HEK293T (cell line): ENCODE results near the gene GUCY1A2.

Experiments used
- CTCF ChIA-PET: fragments of 350-600 bp; formaldehyde crosslinking; extraction: SDS; loops from one replicate; lab custom pipeline; 2021; ENCODE audit warnings: antibody characterized with exemption, inconsistent platforms; lab: Yijun Ruan, JAX
- POLR2A ChIA-PET: fragments of 350-600 bp; formaldehyde crosslinking; extraction: SDS; loops from one replicate; lab custom pipeline; 2020; ENCODE audit warnings: antibody characterized with exemption, inconsistent platforms; lab: Yijun Ruan, JAX
- DNase-seq: peaks from one replicate; pipeline ENCODE4 v3.0.0; 2012; ENCODE audit warnings: mixed read lengths; ENCODE audit errors: extremely low spot score
- ARNT ChIP-seq: fragments of 450-650 bp; IDR thresholded peaks from 2 replicates; pipeline ENCODE4 v1.6.1; 2017; ENCODE audit warnings: mild to moderate bottlenecking
- BHLHE40 ChIP-seq: fragments of 450-650 bp; IDR thresholded peaks from 2 replicates; pipeline ENCODE4 v1.6.1; 2016; ENCODE audit warnings: mild to moderate bottlenecking, moderate library complexity, borderline replicate concordance
- CTBP1 ChIP-seq: fragments of 450-650 bp; IDR thresholded peaks from 2 replicates; pipeline ENCODE4 v1.6.1; 2016; ENCODE audit warnings: borderline replicate concordance
- ELF4 ChIP-seq: fragments of 450-650 bp; IDR thresholded peaks from 2 replicates; pipeline ENCODE4 v1.6.1; 2017; ENCODE audit warnings: antibody characterized with exemption
- FOXA1 ChIP-seq: fragments of 450-650 bp; IDR thresholded peaks from 2 replicates; pipeline ENCODE4 v1.6.1; 2016; ENCODE audit warnings: mild to moderate bottlenecking
- FOXK2 ChIP-seq: fragments of 450-650 bp; IDR thresholded peaks from 2 replicates; pipeline ENCODE4 v1.6.1; 2016; ENCODE audit warnings: mild to moderate bottlenecking
- FOXM1 ChIP-seq: fragments of 450-650 bp; IDR thresholded peaks from 2 replicates; pipeline ENCODE4 v1.6.1; 2017; ENCODE audit warnings: mild to moderate bottlenecking, borderline replicate concordance
- HDGF ChIP-seq: fragments of 450-650 bp; IDR thresholded peaks from 2 replicates; pipeline ENCODE4 v1.6.1; 2017; ENCODE audit warnings: antibody characterized with exemption, borderline replicate concordance
- L3MBTL2 ChIP-seq: fragments of 450-650 bp; conservative IDR thresholded peaks from 2 replicates; pipeline ENCODE4 v1.6.1; 2016; ENCODE audit warnings: mild to moderate bottlenecking
- LEF1 ChIP-seq: fragments of 450-650 bp; IDR thresholded peaks from 2 replicates; pipeline ENCODE4 v1.6.1; 2017; ENCODE audit warnings: mild to moderate bottlenecking, borderline replicate concordance
- NFRKB ChIP-seq: fragments of 450-650 bp; IDR thresholded peaks from 2 replicates; pipeline ENCODE4 v1.6.1; 2016; ENCODE audit warnings: mild to moderate bottlenecking, moderate library complexity
- SP1 ChIP-seq: fragments of 450-650 bp; IDR thresholded peaks from 2 replicates; pipeline ENCODE4 v1.6.1; 2017
- SUZ12 ChIP-seq: fragments of 450-650 bp; IDR thresholded peaks from 2 replicates; pipeline ENCODE4 v1.6.1; 2016; ENCODE audit warnings: mild to moderate bottlenecking
- TARDBP ChIP-seq: fragments of 450-650 bp; IDR thresholded peaks from 2 replicates; pipeline ENCODE4 v1.6.1; 2016
- ZNF384 ChIP-seq: fragments of 450-650 bp; IDR thresholded peaks from 2 replicates; pipeline ENCODE4 v1.6.1; 2016
- TF ChIP-seq, protein P1 (sequence below): fragments of 450-650 bp; IDR thresholded peaks from 2 replicates; pipeline ENCODE4 v1.6.1; 2016

The GUCY1A2 gene

DNA sequence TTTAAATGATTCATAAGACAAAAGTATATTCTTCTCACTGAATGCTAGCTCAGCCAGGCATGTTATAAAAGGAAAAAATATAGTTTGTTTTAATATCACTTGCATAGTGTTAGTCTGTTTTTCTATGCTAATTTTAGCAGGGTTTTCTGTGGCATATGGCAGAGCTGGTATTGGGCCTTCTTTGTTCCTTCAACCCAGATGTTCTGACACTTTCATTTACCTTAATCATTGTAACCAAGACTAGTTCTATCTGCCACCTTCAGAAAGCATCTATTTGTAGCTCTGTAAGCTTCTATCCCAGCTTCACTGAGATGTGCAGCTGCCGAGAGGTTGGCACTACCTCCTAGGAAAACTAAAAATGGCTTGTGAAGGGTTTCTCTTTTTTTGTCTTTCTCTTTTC is 338.7 kb downstream of the GUCY1A2 start:
- no peak for DNase-seq
- ChIA-PET POLR2A (no interaction called here), CTCF (no interaction called here)
- TF ChIP-seq ARNT (no peak), SUZ12 (no peak), CTBP1 (no peak), BHLHE40 (no peak), ELF4 (no peak), FOXM1 (no peak), LEF1 (no peak), NFRKB (no peak), SP1 (no peak), FOXA1 (no peak), L3MBTL2 (no peak), ZNF384 (no peak), HDGF (no peak), TARDBP (no peak), FOXK2 (no peak)
- TF ChIP-seq, protein P1, sequence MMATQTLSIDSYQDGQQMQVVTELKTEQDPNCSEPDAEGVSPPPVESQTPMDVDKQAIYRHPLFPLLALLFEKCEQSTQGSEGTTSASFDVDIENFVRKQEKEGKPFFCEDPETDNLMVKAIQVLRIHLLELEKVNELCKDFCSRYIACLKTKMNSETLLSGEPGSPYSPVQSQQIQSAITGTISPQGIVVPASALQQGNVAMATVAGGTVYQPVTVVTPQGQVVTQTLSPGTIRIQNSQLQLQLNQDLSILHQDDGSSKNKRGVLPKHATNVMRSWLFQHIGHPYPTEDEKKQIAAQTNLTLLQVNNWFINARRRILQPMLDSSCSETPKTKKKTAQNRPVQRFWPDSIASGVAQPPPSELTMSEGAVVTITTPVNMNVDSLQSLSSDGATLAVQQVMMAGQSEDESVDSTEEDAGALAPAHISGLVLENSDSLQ, result no peak

DNA sequence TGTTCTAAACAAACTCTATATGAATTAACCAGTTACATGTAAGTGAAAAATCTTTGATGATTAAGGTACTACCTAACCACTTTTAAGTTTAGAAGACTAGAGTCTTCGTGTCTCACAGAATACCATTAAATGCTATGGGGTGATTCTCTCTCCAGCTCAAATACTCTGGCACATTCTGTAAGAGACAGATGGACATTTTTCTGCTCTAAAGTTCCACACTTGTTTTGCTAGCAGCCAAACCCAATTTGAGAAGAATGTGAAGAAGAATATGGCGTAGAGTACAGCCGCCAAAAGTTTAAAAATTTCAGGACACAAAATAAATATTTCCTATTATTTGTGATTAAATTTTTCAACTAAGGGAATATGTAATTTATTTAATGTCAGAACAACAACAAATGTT is 339.1 kb downstream of the GUCY1A2 start:
- TF ChIP-seq SP1 (no peak), FOXM1 (no peak), HDGF (no peak), FOXA1 (no peak), CTBP1 (no peak), SUZ12 (no peak), NFRKB (no peak), ARNT (no peak), TARDBP (no peak)
- TF ChIP-seq, protein P1, result no peak
- CTCF ChIA-PET, result no interaction called here
- no peak for DNase-seq
- POLR2A ChIA-PET, result no interaction called here

DNA sequence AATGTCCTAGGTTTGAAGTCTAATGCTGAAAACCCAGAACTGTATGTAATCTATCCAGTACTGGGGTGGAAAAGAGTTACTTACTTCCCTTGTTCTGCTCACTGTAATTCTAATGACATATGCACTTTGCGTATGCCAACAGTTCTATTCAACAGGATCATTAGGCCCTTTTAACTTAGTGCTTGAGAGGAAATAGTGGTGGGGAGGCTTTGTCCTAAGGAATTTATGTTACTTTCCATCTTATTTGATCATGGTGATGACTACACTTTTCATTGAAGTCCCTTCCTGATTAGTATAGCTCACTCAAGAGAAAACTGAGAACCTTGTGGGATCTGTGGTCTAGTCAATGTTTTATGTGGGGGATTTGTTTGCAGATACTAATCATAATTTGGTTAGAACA is 348.2 kb downstream of the GUCY1A2 start:
- TF ChIP-seq SUZ12 (no peak), SP1 (no peak), NFRKB (no peak), FOXA1 (no peak), TARDBP (no peak), HDGF (no peak), FOXK2 (no peak), FOXM1 (no peak), CTBP1 (no peak), LEF1 (no peak), L3MBTL2 (no peak), ARNT (no peak)
- TF ChIP-seq, protein P1, result no peak
- CTCF ChIA-PET, result no interaction called here
- DNase-seq, result no peak
- POLR2A ChIA-PET, result no interaction called here

DNA sequence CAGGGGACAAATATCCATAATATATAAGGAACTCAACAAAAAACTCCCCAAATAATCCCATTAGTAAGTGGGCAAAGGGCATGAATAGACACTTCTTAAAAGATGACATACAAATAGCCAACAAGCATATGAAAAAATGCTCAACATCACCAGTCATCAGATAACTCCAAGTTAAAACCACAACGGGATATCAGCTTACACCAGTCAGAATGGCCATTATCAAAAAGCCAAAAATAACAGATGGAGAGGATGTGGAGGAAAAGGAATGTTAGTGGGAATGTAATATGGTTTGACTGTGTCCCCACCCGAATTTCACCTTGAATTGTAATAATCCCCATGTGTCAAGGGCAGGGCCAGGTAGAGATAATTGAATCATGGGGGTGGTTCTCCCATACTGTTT is 350.1 kb downstream of the GUCY1A2 start:
- ChIA-PET CTCF (no interaction called here), POLR2A (no interaction called here)
- DNase-seq, result no peak
- TF ChIP-seq NFRKB (no peak), L3MBTL2 (no peak)

DNA sequence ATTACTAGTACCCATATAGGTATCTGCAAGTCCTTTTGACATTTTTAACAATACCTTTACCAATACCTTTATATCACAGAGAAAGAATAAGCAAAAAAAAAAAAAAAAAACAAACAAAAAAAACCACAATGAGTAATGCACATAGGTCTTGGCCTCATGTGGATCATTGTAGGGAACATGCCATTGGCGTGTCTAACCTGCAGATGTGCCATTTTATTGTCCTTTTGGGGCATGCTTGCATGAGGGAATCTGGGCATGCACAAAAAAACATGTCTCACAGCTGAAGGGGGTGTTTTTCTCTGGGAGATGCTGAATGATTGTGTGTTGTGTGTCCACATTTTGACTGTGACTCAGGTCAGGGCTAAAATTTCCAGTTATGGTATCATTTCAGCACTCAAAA is 361.6 kb downstream of the GUCY1A2 start:
- no peak for DNase-seq
- TF ChIP-seq FOXK2 (no peak), CTBP1 (no peak), FOXA1 (no peak), SP1 (no peak)
- CTCF ChIA-PET, result interaction anchor here (0.7 kb wide), 1 partner anchor 1168 kb away, joined by 7 read pairs; no protein-coding TSS in a partner anchor
- POLR2A ChIA-PET, result no interaction called here

DNA sequence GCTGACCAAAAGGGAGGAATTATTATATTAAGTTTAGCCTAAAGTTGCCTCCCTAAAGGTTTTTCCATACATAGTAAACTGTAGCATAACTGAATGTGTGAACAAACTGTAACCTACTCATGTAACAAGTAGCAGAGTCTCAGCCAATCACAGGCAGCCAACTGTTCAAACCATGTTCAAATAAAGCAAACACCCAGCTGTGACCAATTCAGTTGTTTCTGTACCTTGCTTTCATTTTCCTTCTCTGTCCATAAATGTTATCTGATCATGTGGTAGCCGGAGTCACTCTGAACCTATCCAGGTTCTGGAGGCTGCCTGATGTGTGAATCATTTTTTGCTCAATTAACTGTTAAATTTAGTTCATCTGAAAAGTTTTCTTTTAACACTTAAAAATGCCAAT is 373.5 kb downstream of the GUCY1A2 start:
- ChIA-PET POLR2A (no interaction called here), CTCF (interaction anchor here (0.7 kb wide), 1 partner anchor 273 kb away, joined by 4 read pairs; no protein-coding TSS in a partner anchor)
- TF ChIP-seq CTBP1 (no peak), TARDBP (no peak), ZNF384 (no peak), L3MBTL2 (no peak), ARNT (no peak), SUZ12 (no peak), ELF4 (no peak), LEF1 (no peak), FOXK2 (no peak), FOXA1 (no peak), FOXM1 (no peak), NFRKB (no peak), BHLHE40 (no peak)
- TF ChIP-seq, protein P1, result no peak
- no peak for DNase-seq
